GM18498 (cell line): ENCODE measurements around the gene TRIM72.
"Not testable (repeated sequence)": the region's sequence is repeated elsewhere in the genome, so short reads cannot be mapped to it uniquely, and the experiment has no call there.

Experiments used
- ATAC-seq: cut with Tn5 transposase; IDR thresholded peaks from one replicate; pipeline ENCODE4 v1.9.1; 2021; ENCODE audit warnings: mild to moderate bottlenecking, moderate library complexity; ENCODE audit not compliant: unreplicated experiment

TRIM72 gene, protein sequence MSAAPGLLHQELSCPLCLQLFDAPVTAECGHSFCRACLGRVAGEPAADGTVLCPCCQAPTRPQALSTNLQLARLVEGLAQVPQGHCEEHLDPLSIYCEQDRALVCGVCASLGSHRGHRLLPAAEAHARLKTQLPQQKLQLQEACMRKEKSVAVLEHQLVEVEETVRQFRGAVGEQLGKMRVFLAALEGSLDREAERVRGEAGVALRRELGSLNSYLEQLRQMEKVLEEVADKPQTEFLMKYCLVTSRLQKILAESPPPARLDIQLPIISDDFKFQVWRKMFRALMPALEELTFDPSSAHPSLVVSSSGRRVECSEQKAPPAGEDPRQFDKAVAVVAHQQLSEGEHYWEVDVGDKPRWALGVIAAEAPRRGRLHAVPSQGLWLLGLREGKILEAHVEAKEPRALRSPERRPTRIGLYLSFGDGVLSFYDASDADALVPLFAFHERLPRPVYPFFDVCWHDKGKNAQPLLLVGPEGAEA

DNA sequence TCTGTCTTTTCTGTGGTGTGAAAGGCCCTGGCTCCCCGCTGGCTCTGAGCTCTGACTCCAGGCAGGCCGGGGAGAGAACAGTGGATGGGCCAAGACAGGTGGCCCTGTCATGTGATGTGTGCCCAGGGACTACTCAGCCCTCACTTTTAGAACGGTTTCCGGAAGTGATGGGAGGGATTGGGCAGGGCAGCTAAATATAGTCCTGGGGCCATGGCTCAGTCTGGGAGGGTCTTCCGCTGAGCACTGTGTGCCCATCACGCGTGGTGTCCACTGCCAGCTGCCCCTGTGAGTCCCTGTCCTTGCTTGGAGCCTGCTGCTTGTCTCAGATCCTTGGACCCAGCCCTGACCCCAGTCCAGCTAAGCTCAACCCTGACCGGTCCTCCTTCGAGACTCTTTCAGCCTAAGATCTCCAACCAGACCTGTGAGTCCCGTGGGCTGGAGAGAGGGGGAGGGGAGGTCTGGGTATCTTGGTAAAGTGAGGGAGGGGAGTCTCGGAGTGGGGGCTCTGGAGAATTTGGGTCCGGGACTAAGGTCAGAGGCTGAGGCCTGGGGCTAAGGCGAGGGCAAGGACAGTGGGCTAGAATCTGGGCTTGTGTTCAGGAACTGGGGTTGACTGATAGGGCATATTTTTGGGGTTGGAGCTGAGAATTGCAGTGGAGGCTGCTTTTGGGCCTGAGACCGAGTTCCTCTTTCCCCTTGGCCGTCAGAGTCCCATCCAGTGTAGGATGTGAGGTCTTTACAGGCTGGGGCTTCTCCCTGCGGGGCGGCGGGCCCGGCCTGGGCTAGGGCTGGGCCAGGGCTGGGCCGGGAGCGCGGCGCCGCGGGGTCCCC lies at the start of gene TRIM72:
Gene TRIM72, plus strand, starts transcription at position 243 of the 831 bp plus-strand sequence. CDS start 620 bp downstream, outside the sequence.
- no peak for ATAC-seq

DNA sequence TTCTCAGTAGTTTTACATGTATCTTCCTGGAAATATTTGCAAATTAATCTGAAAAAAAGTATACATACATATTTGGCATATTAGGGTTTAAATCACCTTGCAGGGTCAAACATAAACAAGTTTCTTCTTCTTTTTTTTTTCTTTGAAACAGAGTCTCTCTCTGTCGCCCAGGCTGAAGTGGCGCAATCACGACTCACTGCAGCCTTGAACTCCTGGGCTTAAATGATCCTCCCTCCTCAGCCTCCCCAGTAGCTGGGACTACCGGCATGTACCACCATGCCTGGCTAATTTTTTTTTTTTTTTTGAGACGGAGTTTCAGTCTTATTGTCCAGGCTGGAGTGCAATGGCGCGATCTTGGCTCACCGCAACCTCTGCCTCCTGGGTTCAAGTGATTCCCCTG lies 46.6 kb upstream of the TRIM72 start:
- no peak for ATAC-seq

DNA sequence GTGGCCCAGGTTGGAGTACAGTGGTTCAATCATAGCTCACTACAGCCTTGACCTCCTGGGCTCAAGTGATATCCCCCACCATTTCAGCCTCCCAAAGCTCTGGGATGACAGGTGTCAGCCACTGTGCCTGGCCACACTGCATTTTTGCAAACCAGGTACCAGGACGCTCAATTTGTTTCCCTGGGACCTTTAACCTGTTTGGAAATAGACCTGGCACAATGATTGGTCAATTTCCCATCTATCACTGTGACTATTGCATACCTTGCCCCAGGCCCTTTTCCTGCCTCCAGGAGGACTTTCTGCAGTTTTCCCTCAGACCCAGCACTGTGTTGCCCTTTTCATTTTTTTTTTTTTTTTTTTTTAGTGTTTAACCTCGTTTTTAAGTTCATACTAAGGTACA lies 45.1 kb upstream of the TRIM72 start:
- no peak for ATAC-seq

DNA sequence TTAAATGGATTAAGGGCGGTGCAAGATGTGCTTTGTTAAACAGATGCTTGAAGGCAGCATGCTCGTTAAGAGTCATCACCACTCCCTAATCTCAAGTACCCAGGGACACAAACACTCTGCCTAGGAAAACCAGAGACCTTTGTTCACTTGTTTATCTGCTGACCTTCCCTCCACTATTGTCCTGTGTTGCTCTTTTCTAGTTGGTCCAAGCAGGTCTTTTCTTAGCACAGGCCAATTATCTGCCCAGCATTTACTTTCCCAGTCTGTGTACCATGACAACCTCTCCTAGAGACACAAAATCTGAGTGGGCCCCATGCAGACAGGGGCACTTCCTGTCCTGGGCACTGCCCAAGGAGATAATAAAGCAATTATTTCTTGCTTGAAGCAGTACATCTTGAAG lies 43.9 kb upstream of the TRIM72 start:
- not testable (repeated sequence) for ATAC-seq

DNA sequence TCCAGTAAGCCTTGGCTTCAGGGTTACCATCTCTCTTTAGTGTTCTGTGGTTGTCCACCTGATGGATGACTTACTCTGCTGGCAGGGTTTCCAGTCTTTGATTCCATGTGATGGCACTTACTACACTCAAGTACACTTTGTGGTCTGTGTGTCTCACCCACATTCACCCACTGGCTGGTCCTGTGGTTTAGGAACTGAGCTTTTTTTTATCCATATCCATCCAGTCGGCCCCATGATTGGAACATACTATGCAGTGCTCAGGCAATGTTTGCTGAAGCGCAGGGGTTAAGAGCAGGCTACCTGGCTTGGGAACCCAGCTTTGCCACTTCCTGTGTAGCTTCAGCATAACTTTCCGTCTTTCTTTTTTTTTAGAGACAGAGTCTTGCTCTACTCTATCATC lies 36.8 kb upstream of the TRIM72 start:
- ATAC-seq, result no peak

DNA sequence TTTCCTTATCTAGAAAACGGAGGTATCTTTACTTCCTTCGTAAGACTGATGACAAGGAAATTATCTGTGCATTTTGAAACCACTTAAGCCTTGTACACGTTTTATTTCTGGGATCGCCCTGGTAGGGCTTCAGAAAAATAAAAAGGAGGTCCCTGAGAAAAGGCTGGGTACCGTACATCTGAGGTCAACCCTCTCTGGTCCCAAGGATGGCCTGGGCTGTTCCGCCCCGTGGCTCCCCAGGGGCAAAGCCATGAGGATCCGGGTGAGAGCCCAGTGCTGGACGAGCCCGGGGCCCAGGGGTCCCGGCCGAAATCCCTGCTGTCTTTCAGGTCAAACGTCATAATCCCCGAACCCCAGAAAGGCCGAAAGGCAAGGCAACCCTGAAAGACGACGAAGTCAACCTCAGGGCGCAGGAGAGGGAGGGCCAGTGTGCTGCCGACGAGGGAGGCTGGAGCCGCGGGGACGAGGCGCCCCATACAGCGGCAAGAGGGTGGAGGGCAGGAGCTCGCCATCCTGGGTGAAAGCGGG lies 34.6 kb upstream of the TRIM72 start:
- ATAC-seq, result peak; percentile 0

DNA sequence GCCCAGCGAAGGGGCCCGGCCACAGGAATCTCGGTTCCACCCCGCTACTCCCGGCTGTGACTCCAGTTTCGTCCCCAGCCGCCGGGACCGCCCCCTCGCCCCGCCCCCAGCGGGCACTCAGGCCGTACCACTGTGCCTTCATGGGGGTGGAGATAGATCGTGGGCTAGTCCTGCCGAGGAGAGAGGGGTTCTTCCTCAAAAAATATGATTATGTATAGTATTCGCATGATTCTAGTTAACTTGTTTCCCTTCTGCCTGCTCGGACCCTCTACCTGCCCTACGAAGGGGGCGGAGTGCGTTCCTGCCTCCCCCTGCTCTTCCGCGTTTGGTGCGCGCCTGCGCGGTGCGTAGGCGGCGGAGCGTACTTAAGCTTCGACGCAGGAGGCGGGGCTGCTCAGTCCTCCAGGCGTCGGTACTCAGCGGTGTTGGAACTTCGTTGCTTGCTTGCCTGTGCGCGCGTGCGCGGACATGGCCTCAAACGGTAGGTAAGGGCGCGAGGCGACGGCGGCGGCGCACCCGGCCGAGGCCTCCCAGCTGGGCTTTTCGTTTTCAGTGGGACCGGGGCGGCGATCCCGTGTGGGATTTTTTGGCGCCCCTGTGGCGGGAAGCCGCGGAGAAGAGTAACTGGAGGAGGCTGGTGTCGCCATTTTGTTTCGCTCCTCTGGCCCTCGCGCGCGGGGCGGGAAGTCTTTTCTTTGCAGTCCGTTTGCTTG lies 34.0 kb upstream of the TRIM72 start, which contains the start of gene FUS:
Gene FUS, plus strand, starts transcription at position 393 of the 713 bp plus-strand sequence. Its CDS starts 76 bp downstream, at position 469.
- peak; percentile 68 for ATAC-seq

DNA sequence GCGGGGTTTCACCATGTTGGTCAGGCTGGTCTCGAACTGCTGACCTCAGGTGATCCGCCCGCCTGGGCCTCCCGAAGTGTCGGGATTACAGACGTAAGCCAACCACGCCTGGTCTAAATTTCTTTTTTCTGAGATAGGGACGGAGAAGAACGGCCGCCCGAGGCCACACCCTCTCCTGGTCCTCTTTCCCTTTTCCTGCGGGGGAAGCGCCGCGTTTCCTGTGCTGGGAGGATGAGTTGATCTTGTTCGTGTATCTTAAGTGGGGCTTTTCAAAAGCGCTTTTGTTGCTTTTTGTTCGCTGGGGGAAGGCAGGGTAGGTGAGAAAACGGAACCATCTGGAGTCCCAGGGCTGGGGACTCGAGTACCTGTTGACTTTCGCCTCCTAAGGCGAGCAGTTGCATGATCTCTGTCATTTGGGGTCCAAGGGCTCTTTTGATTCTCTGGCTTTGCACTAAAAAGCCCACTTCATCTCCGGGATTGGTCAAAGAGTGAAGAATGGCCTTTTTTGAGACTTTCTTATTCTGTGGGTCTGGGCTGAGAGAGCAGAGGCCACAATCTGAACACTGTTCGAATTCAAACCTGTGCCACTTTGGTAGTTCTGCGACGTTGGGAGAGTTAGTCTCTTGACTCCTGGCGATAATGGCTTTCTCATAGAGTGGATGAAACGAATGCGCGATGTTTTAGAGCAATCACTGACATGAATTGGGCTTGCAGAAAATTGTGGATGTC lies 32.7 kb upstream of the TRIM72 start:
- ATAC-seq, result no peak

DNA sequence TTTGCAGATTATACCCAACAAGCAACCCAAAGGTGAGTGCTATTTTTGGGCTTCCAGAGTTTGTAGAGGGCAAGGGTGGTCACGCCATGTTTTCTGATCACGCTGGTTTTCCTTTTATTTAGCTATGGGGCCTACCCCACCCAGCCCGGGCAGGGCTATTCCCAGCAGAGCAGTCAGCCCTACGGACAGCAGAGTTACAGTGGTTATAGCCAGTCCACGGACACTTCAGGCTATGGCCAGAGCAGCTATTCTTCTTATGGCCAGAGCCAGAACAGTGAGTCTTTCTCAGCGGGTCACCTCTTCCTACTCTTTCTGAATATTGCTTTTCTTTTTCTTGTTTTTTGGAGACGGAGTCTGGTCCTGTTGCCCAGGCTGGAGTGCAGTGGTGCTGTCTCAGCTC lies 31.5 kb upstream of the TRIM72 start:
- no peak for ATAC-seq

DNA sequence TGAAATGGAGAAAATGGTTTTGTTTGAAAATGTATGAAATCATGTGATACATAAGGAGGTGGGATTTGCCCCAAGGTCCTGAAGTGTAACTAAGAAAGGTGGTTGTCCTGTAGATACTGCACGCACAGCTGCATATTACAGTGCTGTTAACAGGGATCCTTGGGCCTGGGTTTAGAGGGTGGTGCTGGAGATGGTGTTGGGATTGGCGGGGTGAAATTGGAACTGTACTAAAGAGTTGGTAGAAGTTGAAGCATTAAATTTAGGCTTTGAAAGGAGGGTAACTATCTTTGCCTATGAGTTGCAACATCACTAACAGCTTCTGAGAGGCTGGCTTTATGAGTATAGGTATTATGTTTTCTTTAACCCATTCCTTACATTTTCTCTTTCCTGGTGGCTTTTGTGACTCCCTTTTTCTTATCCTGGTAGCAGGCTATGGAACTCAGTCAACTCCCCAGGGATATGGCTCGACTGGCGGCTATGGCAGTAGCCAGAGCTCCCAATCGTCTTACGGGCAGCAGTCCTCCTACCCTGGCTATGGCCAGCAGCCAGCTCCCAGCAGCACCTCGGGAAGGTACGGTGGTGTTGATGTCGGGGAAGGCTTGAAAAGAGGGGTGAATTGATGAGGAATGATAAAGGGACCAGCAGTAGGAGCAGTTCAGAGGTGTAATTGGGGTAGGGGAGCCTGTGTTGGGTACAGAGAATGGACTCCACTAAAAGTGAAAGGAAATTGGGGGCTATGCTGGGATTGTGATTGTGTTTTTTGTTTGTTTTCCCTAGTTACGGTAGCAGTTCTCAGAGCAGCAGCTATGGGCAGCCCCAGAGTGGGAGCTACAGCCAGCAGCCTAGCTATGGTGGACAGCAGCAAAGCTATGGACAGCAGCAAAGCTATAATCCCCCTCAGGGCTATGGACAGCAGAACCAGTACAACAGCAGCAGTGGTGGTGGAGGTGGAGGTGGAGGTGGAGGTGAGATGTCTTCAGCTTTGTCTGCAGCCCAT lies 30.2 kb upstream of the TRIM72 start:
- ATAC-seq, result no peak

DNA sequence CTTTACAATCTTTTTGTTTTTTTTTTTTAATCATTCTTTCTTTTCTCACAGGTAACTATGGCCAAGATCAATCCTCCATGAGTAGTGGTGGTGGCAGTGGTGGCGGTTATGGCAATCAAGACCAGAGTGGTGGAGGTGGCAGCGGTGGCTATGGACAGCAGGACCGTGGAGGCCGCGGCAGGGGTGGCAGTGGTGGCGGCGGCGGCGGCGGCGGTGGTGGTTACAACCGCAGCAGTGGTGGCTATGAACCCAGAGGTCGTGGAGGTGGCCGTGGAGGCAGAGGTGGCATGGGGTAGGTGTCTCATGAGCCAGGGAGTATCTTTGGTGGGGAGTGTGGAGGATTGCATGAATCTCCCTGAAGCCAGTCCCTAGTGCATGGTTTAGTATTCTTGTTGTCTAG lies 29.0 kb upstream of the TRIM72 start:
- ATAC-seq, result no peak

DNA sequence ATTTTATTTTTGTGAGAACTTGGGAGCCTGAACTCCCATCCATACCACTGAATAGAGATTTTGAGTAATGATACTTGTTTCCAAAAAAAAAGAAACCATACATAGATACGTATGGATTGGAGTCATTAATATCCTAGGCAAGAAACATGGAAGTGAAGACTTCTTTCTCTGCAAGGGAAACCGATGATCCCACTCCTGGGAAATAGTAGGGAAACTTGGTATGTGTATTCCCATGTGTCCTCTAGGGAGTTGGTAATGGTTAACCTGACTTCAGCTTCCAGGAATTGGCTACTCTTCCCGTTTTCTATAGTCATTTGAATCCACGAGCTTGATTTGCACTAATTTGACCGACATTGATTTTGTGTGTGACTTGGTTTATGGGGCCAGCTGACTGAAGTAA lies 28.6 kb upstream of the TRIM72 start:
- ATAC-seq, result no peak

DNA sequence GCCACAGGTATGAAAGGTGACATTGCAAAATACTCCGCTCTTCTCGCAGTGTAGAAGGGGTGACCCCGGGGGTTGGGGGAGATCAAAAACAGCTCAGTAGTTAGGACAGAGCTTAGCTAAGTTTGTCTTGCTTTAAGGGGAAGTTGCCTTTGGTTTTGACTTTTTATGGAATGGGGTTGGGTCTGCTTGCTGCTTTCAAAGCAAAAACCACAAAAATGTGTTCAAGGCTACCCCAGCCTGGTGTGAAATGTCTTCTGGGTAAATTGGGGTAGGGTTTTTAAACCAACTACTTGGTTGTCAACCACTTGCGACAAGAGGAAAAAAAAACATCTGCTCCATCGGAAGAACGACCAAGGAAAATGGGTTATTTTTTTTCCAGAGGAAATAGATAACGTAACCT lies 27.7 kb upstream of the TRIM72 start:
- no peak for ATAC-seq

DNA sequence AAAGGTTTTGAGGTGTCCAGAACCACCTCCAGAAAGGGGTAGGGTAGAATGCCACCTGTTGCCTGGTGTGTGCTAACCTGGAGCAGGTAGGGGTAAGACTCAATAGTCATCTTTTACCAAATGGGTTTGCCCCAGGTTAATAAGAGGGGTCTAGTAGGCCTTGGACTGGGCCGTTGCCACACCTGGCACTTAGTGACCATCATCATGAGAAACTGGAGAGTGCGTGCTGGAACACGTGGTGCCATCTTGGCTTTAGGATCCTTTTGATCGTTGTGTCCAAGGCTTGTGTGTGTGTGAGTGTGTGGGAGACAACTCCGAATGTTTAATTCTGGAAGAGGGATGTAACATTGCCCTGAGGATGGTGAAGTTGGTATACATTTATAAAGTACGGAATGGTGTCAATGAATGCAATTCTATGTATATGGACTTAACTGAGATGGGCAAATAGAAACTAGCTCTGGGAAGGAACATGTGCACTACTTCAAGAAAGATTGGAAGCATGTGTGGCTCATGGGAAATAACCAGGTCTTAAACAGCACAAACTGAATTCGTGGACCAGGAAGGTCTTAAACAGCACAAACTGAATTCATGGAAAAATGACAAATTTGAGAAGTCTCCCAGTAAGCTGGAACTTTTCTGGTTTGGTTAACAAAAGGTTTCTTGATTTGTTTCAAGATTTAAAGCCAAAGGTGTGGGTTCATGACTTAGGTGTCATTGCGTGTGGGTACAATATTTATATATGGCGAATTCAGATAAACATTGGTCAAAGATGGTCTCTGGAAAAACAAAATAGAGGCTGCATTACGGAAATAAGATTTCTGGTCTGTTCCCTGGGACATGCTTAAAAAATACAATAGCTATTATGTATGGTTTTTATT lies 26.8 kb upstream of the TRIM72 start:
- no peak for ATAC-seq

DNA sequence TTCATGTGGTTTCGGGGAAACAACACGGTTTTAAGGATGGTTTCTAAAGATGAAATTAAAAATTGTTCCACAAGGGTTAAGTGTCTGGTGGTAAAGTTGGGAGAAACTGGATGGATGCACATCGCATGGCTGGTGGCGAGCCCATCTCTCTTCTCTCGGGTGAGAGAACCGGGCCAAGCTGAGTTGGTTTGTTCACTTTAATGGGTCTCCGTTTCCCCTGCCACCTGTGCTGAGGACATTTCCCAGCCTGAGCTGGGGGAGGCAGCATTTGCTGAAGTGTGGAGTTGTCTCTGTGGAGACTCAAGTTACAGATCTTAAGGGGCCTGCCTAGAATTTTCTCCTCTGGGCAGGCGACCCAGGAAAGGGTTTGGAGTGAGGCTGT lies 26.1 kb upstream of the TRIM72 start:
- no peak for ATAC-seq

DNA sequence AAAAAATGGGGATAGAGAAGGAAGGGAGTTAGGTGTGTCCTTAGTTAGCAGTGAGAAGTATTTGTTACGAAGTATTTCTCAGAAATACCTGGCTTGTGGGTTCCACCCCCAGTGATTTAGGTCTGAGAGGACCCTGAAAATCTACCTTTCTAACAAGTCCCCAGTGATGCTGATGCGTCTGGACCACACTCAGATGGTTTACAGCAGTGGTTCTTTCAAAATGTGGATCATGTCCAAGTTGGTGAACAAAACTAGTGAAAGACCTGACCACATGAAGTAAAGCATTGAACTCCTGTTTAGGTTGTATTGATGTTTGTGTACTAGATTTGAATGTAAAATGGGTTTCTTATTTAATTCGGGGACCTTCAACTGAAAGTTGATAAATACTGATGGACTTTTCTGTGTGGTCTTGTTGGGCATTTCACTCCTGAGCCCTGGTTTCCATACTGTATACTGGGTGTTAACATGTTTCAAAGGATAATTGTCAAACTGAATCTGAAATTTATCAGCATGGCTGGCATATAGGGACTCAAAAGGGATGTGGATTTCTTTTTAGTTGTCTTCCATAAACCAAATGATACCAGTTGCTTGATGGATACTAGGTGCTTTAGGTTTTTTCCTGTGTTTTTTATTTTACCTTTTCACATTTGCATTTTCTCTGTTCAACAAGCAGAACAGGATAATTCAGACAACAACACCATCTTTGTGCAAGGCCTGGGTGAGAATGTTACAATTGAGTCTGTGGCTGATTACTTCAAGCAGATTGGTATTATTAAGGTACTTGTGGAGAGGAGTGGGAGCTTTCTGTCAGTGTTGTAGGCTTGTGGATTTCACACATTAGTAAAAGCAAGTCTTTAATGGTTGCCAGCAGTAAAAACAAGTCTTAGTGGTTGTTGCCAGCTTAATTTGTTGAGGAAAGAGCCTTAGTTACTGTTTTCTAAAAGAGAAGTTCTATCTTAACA lies 25.2 kb upstream of the TRIM72 start:
- no peak for ATAC-seq

DNA sequence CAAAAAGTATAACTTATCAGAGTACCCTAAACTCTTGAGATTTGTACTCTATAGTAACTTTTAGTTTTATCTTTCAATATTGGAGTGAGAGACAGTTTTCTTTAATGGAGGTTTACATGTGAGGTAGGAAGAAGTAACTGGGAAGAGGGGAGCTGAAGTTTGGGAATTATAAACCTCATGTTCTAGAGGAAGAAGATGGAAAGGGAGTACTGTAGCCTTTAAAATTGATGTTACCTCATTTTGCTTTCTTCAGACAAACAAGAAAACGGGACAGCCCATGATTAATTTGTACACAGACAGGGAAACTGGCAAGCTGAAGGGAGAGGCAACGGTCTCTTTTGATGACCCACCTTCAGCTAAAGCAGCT lies 24.5 kb upstream of the TRIM72 start:
- ATAC-seq, result no peak
